CD4-positive, CD25-positive, alpha-beta regulatory T cell (primary cell): ENCODE results near the gene ACKR2. TPM values are rescaled to one million over a fixed set of nuclear protein-coding genes. Genes with fewer than 3 reads are reported as not detected.

Experiments used
- ATAC-seq, 2 donors: fragments of 150-1000 bp; cut with Tn5 transposase; one replicate each; pipeline ENCODE4 v1.10.0; 2021; ENCODE audit warnings: low read depth in 2 of 2, moderate number of reproducible peaks in 2 of 2, moderate library complexity in 1 of 2
- DNase-seq, 3 donors: peaks; one replicate each; pipeline versions ENCODE4 v3.0.0 to v3.0.0-alpha.2; 2012 to 2022; ENCODE audit warnings: mixed read lengths in 1 of 3
- H3K27ac ChIP-seq: one replicate; pipeline ENCODE4 v1.7.0; 2013; ENCODE audit warnings: mild to moderate bottlenecking, low read length; ENCODE audit not compliant: insufficient read depth, poor library complexity, severe bottlenecking
- H3K27me3 ChIP-seq: one replicate; pipeline ENCODE4 v1.7.0; 2013; ENCODE audit warnings: low read length; ENCODE audit not compliant: control insufficient read depth, insufficient read depth
- H3K36me3 ChIP-seq: one replicate; pipeline ENCODE4 v1.7.0; 2013; ENCODE audit warnings: mild to moderate bottlenecking, low read length, moderate library complexity; ENCODE audit not compliant: control insufficient read depth, insufficient read depth
- H3K4me1 ChIP-seq: 2 replicates; pipeline ENCODE4 v1.7.0; 2013; ENCODE audit warnings: mild to moderate bottlenecking, low read length; ENCODE audit not compliant: insufficient read depth, control insufficient read depth, poor library complexity, severe bottlenecking
- H3K4me3 ChIP-seq: one replicate; pipeline ENCODE4 v1.7.0; 2013; ENCODE audit warnings: low read depth, mild to moderate bottlenecking, low read length, moderate library complexity
- H3K9me3 ChIP-seq, 2 experiments: 1 replicate in 1 of 2; 2 replicates in 1 of 2; pipeline ENCODE4 v1.7.0; 2013; ENCODE audit warnings: low read length in 2 of 2, mild to moderate bottlenecking in 1 of 2, moderate library complexity in 1 of 2; ENCODE audit not compliant: control insufficient read depth in 2 of 2
- H3K27ac Mint-ChIP-seq, 3 donors: one replicate each; pipeline ENCODE4 v1.8.0; 2020 to 2022; ENCODE audit warnings: mild to moderate bottlenecking in 3 of 3, mixed read lengths in 3 of 3, moderate library complexity in 2 of 3
- H3K27me3 Mint-ChIP-seq: one replicate; pipeline ENCODE4 v1.8.0; 2022; ENCODE audit warnings: mild to moderate bottlenecking, mixed read lengths
- H3K36me3 Mint-ChIP-seq: one replicate; pipeline ENCODE4 v1.8.0; 2020; ENCODE audit warnings: mixed read lengths
- H3K4me1 Mint-ChIP-seq, 4 donors: one replicate each; pipeline ENCODE4 v1.8.0; 2020 to 2022; ENCODE audit warnings: mixed read lengths in 4 of 4, mild to moderate bottlenecking in 1 of 4
- H3K4me3 Mint-ChIP-seq, 4 donors: one replicate each; pipeline ENCODE4 v1.8.0; 2020 to 2022; ENCODE audit warnings: mild to moderate bottlenecking in 4 of 4, mixed read lengths in 4 of 4, moderate library complexity in 3 of 4
- H3K9me3 Mint-ChIP-seq, 7 donors: one replicate each; pipeline ENCODE4 v1.8.0; 2020 to 2022; ENCODE audit warnings: mixed read lengths in 7 of 7, mild to moderate bottlenecking in 3 of 7, moderate library complexity in 2 of 7
- polyA plus RNA-seq, 4 donors: library from polyadenylated mRNA; unstranded; fragments of 300-500 nt; fragmentation: Illumina TruSeq; gene quantifications; one replicate each; pipeline ENCODE4 v1.2.3, GENCODE V29; 2021
- total RNA-seq: library from RNA; stranded (reverse); gene quantifications from one replicate; pipeline ENCODE4 v1.2.3, GENCODE V29; 2022

The ACKR2 gene
- total and polyA plus RNA-seq, 5 donors from 2014 or later: 0.29 to 0.35 TPM; not detected in 3

DNA sequence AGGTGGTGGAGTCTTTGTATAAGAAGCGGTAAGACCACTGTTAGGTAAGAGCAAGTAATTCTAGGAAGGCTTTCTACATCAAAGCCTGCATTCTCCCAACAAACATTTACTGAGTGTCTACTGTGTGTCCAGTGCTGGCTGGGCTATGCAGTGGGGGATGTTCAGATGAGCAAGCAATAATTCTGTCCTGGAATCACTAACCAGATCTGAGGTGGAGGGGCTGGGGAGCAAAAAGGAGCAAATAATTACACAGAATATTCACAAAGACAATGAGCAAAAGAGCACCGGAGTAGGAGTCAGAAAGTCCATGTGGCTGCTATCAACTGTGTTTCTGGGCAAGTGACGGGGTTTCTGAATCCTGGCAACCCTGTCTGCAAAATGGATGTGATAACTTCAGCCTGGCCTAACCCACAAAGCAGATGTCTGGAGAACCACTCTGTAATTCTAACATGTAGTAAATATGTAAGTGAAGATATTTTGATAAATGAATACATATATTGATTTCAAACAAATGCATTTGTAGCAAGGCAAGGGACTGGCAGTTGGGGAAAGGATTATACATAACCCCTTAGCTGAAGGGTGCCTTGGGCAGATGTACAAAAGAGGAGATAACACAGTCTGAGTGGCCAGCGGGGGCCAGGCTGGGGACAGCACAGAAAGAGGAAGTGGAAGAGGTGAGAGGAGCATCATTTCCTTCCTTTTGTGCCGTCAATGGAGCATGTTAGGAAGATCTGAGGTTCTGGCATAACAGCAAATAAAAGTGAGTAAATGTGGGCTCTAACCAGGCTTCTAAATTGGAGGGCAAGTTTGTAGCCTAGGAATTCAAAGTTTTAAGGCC lies 37.7 kb downstream of the ACKR2 start:
- Histone ChIP-seq H3K4me1 (no peaks in the 10 kb centered on the region), H3K4me3 (no peak overlapping the region), H3K9me3 (no peaks in the 10 kb centered on the region), H3K36me3 (no peaks in the 10 kb centered on the region), H3K27ac (no peak overlapping the region), H3K27me3 (no peaks in the 10 kb centered on the region)
- H3K27ac Mint-ChIP-seq: peak overlapping the region in 2 of 3 donors; percentile 51 to 52
- no peak overlapping the region for H3K4me3 Mint-ChIP-seq
- H3K9me3 Mint-ChIP-seq: no peaks in the 10 kb centered on the region
- peaks cover 0 to 14% (median 7%) of the 10 kb centered on the region in 4 donors for H3K4me1 Mint-ChIP-seq
- DNase-seq (peak in 1 of 3 donors; percentile 11), ATAC-seq (no peak)
- peaks cover 3% of the 10 kb centered on the region for H3K27me3 Mint-ChIP-seq
- no peaks in the 10 kb centered on the region for H3K36me3 Mint-ChIP-seq

DNA sequence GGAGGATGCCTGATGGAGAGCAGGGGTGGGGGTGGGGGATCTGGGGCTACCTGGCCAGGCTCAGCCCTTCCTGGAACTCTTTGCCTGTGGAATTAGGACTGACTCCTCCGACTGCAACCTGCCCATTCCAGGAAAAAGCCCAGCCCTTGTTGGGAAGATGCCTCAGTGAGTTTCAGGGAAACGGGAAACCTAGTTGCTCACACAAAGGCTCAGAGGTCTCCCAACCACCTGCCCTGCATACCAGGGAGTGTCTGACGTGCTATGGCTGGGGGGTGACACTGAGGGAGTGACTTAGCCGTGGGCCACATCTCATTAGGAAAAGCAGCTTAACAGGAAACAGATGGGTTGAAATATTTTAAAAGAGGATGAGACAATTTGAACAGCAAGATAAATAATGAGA lies 38.5 kb downstream of the ACKR2 start:
- no peaks in the 10 kb centered on the region for H3K9me3 Mint-ChIP-seq
- no peaks in the 10 kb centered on the region for H3K36me3 Mint-ChIP-seq
- Histone ChIP-seq H3K36me3 (no peaks in the 10 kb centered on the region), H3K27ac (no peak overlapping the region), H3K4me1 (no peaks in the 10 kb centered on the region), H3K27me3 (no peaks in the 10 kb centered on the region), H3K4me3 (no peak overlapping the region), H3K9me3 (no peaks in the 10 kb centered on the region)
- H3K4me3 Mint-ChIP-seq: no peak overlapping the region
- H3K4me1 Mint-ChIP-seq: peaks cover 0 to 14% (median 7%) of the 10 kb centered on the region in 4 donors
- ATAC-seq (no peak), DNase-seq (no peak)
- H3K27ac Mint-ChIP-seq: peak overlapping the region in 2 of 3 donors; percentile 10 to 52
- no peaks in the 10 kb centered on the region for H3K27me3 Mint-ChIP-seq

DNA sequence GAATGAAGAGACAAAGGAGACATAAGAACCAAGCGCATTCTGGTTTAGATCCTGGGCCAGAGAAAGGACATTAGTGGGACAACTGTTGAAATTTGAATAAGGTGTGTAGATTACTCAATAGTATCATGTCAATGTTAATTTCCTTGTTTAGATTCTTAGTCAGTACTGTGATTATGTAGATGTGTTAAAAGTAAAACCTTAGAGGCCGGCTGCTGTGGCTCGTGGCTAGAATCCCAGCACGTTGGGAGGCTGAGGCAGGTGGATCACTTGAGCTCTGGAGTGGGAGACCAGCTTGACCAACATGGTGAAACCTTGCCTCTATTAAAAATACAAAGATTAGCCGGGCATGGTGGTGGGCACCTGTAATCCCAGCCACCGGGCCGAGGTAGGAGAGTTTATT lies 39.8 kb downstream of the ACKR2 start:
- no peaks in the 10 kb centered on the region for H3K36me3 Mint-ChIP-seq

DNA sequence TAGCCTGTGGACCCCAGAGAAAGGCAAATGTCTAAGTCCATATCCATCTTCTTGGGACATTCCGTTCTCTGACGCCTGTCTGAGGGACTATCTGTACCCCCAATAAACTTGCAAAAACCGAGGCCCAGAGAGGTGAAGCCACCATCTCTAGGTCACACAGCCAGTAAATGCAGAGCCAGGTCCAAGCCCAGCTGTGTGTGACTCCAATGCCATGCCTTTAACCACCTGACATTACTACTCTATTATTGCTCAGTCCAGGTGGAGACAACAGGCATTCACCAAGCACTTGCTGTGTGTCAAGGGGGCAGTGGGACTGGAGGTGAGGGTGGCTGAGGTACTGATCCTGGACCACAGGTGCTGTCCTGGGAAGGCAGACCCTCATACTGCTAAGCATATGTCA lies 41.0 kb downstream of the ACKR2 start:
- Mint-ChIP-seq H3K27me3 (peaks cover 9% of the 10 kb centered on the region), H3K36me3 (peaks cover 1% of the 10 kb centered on the region), H3K4me3 (no peak overlapping the region), H3K27ac (no peak overlapping the region), H3K4me1 (peaks cover 0 to 14% (median 7%) of the 10 kb centered on the region in 4 donors), H3K9me3 (no peaks in the 10 kb centered on the region)
- Histone ChIP-seq H3K4me3 (no peak overlapping the region), H3K9me3 (no peaks in the 10 kb centered on the region), H3K27me3 (no peaks in the 10 kb centered on the region), H3K27ac (no peak overlapping the region), H3K36me3 (no peaks in the 10 kb centered on the region), H3K4me1 (no peaks in the 10 kb centered on the region)
- no peak for ATAC-seq
- no peak for DNase-seq

More for the DNA sequence above, 39.8 kb downstream of the ACKR2 start:
- DNase-seq (no peak), ATAC-seq (no peak)
- Histone ChIP-seq H3K4me1 (no peaks in the 10 kb centered on the region), H3K4me3 (no peak overlapping the region), H3K27ac (no peak overlapping the region), H3K36me3 (no peaks in the 10 kb centered on the region), H3K27me3 (no peaks in the 10 kb centered on the region), H3K9me3 (no peaks in the 10 kb centered on the region)
- H3K4me1 Mint-ChIP-seq: peaks cover 0 to 14% (median 7%) of the 10 kb centered on the region in 4 donors
- H3K9me3 Mint-ChIP-seq: no peaks in the 10 kb centered on the region
- no peak overlapping the region for H3K27ac Mint-ChIP-seq
- H3K27me3 Mint-ChIP-seq: peaks cover 4% of the 10 kb centered on the region
- H3K4me3 Mint-ChIP-seq: no peak overlapping the region

DNA sequence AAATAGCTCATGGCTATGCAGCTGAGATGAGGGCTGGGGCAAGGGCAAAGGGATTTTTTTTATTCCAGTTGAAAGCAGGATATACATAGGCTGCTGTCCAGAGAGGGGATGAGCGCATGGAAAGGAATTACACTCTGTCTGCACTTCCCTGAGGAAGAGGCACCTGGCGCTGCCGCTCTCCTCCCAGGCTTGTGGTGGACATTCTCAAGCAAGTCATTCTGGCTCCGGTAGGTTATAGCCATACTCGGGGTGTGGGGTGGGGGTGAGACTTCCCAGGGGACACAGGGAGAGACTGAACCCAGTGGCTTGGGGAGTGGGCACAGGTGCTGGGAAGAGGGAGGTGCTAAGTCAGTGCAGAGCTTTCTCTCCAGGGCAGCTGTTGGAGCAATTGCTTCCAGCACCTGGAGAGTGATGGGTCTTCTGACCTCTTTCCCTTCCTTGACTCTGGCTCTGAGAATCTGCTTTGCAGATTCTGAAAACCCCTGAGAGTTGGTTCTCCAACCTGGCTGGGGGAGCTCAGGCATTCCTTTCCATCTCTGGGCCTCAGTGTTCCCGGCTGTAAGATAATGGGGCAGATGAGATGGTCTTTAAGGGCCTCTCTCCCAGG lies 42.1 kb downstream of the ACKR2 start:
- DNase-seq (no peak), ATAC-seq (no peak)
- H3K27me3 ChIP-seq: no peaks in the 10 kb centered on the region
- Mint-ChIP-seq H3K4me3 (no peak overlapping the region), H3K27ac (no peak overlapping the region), H3K4me1 (peaks cover 0 to 14% (median 7%) of the 10 kb centered on the region in 4 donors), H3K36me3 (peaks cover 5% of the 10 kb centered on the region), H3K9me3 (no peaks in the 10 kb centered on the region), H3K27me3 (peaks cover 13% of the 10 kb centered on the region)
- no peak overlapping the region for H3K4me3 ChIP-seq
- H3K4me1 ChIP-seq: no peaks in the 10 kb centered on the region
- no peaks in the 10 kb centered on the region for H3K36me3 ChIP-seq
- H3K27ac ChIP-seq: no peak overlapping the region
- no peaks in the 10 kb centered on the region for H3K9me3 ChIP-seq

DNA sequence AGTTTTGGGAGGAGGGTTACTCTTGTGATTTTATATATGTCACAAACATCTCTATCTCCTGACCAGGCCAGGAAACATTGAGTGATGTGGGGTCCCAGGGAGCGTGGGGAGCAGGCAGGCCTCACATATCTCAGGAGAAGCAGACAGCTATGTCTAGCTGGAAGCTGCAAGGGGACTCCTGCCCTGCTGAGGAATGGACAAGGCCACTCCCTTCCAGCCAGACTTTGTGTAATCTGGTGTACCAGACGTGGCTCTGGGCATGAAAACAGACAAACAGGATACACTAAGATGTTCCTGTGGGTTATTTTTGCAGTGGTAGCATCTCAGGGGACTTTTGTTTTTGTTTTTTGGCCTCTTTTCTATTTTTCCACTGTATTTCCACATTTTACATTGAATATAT lies 43.2 kb downstream of the ACKR2 start:
- Histone ChIP-seq H3K27ac (no peak overlapping the region), H3K36me3 (no peaks in the 10 kb centered on the region), H3K4me3 (no peak overlapping the region), H3K9me3 (no peaks in the 10 kb centered on the region), H3K4me1 (no peaks in the 10 kb centered on the region), H3K27me3 (no peaks in the 10 kb centered on the region)
- H3K27ac Mint-ChIP-seq: no peak overlapping the region
- ATAC-seq (no peak), DNase-seq (no peak)
- H3K36me3 Mint-ChIP-seq: peaks cover 5% of the 10 kb centered on the region
- H3K27me3 Mint-ChIP-seq: peaks cover 19% of the 10 kb centered on the region
- no peak overlapping the region for H3K4me3 Mint-ChIP-seq
- H3K9me3 Mint-ChIP-seq: no peaks in the 10 kb centered on the region
- H3K4me1 Mint-ChIP-seq: peaks cover 0 to 4% (median under 1%) of the 10 kb centered on the region in 4 donors

DNA sequence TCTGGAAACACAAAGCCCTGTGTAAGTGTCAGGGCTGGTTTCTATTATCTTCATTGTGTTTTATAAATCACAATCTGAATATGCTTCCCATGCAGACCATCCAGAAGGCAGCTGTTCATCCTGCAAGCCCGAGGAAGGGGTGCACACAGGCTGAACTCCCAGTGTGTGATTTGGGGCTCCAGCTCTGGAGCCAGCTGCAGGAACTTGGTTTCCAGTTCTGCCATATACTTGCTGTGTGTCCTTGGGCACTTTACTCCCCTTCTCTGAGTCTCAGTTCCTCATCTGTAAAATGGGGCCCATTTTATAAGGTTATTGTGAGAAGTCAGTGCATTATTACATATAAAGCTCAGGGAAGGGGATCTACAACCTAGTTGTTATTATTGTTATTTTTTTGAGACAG lies 43.8 kb downstream of the ACKR2 start:
- Mint-ChIP-seq H3K27me3 (peaks cover 23% of the 10 kb centered on the region), H3K4me3 (no peak overlapping the region), H3K36me3 (peaks cover 5% of the 10 kb centered on the region), H3K9me3 (no peaks in the 10 kb centered on the region), H3K27ac (no peak overlapping the region), H3K4me1 (no peaks in the 10 kb centered on the region)
- no peaks in the 10 kb centered on the region for H3K36me3 ChIP-seq
- H3K4me3 ChIP-seq: no peak overlapping the region
- no peak overlapping the region for H3K27ac ChIP-seq
- H3K9me3 ChIP-seq: no peaks in the 10 kb centered on the region
- DNase-seq (no peak), ATAC-seq (no peak)
- H3K4me1 ChIP-seq: no peaks in the 10 kb centered on the region
- no peaks in the 10 kb centered on the region for H3K27me3 ChIP-seq
